HG02763 (cell line): ENCODE data around the gene TPCN1.

Source experiments
- ATAC-seq: cut with Tn5 transposase; IDR thresholded peaks from one replicate; pipeline ENCODE4 v1.9.1; 2021; ENCODE audit warnings: mild to moderate bottlenecking, moderate library complexity; ENCODE audit not compliant: unreplicated experiment

The TPCN1 gene

DNA sequence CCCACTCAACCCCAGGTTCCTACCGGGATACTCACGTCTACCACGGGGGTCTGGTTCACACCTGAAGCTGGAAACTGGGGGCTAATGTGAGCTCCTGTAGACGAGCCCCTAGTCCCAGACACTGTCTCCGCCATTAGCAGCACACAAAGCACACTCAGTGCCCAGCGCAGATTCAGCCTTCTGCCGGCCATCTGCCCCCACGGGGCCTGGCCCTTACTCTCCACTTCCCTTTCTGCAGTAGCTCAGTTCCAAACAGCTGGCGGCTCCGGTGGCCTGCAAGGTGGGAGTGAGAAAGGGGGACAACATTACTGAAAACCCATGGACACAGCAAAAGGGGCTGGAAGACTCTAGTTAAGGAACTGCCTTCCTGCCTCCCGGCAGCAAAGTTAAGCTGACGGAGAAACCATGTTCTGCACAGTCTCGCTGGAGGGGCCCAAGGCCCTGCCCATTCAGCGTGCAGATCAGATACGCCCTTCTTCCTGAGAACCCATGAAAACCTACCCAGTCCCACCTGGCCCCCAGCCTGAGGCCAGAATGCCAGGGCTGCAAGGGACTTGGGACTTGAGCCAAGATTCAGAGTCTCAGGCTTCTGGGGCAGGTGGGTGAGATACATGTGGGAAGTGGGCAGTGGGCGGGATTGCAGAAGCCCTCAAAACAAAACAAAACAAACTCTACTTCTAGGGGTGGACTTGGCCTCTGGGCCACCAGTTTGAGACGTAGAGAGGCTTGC lies 111.6 kb downstream of the TPCN1 start:
- ATAC-seq: no peak

DNA sequence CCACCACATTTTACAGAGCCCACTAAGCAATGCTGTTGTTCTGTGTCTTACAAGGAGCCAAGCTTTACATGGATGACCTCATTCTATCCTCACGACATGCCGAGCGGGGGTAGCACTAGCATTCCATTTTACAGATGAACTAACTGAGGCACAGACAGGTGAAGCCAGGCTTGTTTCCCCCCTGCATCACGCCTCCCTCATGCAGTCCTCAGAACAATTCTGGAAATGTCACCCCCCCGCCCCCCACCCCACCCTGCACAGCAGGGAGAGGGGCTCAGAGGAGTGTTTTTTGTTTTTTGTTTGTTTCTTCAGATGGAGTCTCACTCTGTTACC lies 112.1 kb downstream of the TPCN1 start:
- no peak for ATAC-seq

DNA sequence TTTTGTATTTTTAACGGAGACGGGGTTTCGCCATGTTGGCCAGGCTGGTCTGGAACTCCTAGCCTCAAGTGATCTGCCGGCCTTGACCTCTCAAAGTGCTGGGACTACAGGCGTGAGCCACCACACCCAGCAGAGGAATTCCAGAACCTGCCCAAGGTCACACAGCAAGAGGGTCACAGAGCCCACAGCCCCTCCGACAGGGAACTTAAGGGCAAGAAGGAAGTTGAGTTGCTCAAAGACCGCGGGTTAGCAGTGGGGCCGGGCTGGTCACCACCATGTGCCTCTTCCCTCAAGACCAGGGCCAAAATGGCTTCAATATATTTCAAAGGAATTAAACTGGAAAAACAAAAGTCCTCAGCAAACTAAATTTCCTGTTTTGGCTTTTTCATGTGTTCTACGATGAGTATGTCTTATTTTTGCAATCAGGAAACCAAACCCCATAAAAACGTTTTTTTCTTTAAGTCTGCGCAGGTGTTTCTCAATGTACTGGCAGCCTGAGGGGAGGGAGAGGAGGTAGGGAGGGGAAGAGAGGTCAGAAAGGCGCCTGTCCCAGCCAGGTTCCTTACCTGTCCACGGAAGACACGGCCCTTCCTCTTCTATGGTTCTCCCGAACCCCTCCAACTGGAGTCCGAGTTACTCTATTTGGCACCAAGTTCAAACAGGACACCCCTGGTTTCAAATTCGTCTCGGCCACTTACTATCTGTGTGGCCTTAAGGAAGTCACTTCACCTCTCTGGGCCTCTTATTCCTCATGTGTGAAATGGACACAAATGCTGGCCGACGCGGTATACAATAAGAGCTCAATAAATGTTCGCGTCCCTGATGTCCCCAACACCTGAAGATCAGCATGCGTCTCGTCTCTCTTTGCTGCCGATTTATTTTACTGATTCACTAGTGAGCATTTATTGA lies 112.9 kb downstream of the TPCN1 start:
- ATAC-seq: no peak

DNA sequence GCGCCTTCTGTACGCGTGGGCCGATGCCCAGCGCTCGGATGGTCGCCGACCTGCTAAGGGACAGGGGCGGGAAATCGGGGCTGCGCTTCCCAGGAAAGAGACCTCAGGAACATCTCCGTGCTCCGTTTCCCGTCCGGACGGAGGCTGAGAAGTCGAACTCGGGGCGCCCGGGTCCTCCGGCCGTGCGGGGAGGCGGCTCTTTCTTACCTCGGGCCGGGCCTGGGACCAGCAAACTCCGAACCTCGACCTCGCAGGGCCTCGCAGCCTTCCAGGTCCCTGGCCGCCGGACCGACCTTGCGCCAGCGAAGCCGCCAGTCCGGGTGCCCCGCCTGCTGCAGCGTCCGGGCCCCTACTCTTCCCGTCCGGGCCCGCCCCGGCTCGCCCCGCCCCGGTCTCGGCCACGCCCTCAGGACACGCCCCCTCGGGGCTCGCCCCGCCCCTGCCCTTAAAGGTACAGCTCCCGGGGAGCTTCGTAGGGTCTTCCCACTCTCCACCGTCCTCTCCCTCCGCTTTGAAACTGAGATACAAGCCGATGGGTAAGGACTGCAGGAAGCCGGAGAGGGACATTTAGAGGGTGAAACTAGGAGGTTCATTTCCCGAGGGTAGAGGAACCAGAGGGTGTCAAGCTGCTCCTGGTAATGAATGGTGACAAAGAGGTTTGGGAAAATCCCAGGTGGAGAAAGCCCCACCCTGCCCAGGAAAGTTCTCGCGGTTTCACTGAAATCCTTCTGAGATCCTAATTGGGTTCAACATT lies 113.7 kb downstream of the TPCN1 start, which contains the start of gene SLC8B1:
SLC8B1 (minus strand) TSS at position 324 of the 754 bp plus-strand sequence. CDS start 2,231 bp downstream, outside the sequence.
- peak; percentile 96 for ATAC-seq

DNA sequence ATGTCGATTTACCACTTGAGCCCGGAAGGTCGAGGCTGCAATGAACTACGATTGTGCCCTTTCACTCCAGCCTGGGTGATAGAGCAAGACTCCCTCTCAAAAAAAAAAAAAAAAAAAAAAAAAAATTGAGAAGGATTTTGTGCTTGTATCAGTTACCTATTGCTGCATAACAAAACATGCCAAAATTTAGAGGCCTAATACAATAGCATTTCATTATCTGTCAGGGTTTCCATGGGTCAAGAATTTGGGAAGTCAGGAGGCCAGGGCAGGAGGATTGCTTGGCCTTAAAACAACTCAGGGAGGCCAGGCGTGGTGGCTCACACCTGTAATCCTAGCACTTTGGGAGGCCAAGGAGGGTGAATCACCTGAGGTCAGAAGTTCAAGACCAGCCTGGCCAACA lies 118.3 kb downstream of the TPCN1 start:
- no peak for ATAC-seq

DNA sequence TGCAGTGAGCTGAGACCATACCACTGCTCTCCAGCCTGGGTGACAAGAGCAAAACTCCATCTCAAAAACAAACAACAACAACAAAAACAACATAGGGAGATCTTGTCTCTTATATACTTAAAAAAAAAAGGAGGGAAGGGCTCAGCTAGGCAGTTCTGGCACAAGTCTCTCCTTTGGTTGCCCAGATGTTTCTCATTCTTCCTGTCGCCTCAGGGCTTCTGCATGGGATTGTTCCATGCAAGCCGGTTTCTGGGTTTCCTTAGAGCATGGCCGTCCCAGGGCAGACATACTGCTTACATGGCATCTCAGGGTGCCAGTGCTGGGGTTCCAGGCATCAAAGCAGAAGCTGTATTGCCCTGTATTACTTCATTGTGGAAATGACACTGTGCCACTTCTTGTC lies 118.8 kb downstream of the TPCN1 start:
- no peak for ATAC-seq

DNA sequence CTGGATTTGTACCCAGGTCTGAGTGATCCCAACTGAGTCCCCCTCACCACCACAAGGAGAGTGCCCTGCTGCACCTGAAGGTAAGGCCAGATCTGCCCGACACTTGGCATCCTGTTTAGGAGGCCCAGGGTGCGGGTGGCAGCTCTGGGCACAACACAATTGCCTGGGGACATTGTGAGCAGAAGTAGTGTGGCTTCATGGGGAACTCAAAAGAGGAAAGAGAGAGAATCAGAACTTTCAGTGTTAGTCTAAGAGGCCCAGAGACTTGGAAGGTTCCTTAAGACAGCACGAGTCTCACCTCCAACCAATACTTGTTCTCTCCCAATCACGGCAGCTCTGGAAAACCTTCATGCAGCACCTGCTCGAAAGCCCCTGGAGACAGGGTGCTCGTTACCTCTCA lies 120.3 kb downstream of the TPCN1 start:
- no peak for ATAC-seq

DNA sequence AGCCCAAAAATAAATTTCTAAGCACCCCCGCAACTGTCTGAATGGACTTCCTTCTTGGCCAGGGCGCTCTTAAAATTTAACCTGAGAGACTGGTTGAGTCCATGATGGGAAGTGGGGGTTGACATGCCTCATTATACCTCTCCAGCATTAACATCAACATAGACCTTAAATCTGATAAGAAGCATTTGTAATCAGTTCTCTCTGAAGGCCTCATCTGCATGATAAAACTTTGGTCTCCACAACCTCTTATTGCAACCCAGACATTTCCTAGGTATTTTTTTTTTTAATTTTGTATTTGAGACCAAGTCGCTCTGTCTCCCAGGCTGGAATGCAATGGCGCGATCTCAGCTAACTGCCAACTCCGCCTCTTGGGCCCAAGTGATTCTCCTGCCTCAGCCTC lies 124.1 kb downstream of the TPCN1 start:
- ATAC-seq: no peak

DNA sequence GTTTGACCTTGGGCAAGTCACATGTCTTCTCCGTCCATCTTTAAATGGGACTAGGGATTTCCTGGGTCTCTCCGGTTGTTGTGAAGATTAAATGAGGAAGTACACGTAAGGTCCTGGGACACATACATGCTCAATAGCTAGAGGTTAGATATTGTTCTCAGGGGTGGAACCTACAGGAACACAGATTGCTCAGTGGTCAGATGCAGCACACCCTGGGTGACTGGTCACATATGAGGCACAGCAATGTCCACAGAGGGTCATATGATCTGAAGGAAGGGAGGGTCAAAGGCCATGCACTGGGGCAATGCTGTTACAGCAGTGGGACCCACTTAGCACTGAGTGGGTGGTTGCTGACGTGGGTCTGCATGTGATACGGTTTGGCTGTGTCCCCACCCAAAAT lies 125.1 kb downstream of the TPCN1 start:
- no peak for ATAC-seq

DNA sequence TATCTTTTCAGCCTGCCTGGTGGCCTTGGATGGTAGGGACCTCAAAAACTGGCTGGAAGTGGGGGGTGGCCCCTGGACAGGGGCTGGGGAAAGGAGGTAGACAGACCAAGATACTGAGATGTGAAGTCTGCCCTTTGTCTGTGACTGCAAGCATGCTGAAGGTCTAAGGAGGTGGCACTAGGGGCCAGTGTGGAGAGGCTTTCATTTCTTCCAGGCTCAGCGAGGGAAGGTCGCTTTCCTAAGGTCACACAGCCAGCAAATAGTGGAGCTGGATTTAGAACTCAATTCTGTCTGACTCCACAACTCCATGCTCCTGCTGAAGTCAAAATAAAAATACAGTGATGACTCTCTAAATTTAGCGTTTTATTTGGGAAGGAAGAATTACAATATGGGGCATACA lies 125.8 kb downstream of the TPCN1 start:
- no peak for ATAC-seq

DNA sequence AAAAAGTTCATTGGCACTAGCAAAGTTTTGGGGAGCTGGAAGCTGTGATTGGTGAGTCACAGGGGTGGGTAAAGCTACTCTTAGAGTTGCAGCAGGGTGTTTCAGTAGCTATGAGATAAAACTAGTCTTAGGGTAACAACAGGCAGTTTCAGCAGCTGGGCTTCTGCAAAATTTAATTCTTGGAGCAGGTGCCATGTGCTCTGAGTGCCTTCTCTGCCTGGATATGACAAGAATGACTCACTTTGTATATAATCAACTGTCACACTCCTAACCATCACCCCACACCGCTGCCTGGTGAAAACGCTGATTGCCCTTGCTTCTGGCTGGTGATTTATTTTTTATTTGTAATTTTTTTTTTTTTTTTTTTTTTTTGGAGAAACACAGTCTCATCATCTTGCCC lies 126.6 kb downstream of the TPCN1 start:
- no peak for ATAC-seq
